Urinary bladder (tissue), 4 donors: ENCODE results near the gene PCSK6. TPM values are rescaled to one million over a fixed set of nuclear protein-coding genes. Genes with fewer than 3 reads are reported as not detected.
"Not testable (repeated sequence)": the region's sequence is repeated elsewhere in the genome, so short reads cannot be mapped to it uniquely, and the experiment has no call there.

Experiments
- DNase-seq: peaks from one replicate; pipeline ENCODE4 v3.0.0-alpha.2; 2015; ENCODE audit errors: extremely low spot score
- H3K27ac ChIP-seq: one replicate; pipeline ENCODE4 v1.5.1; 2013; ENCODE audit warnings: low read depth, mild to moderate bottlenecking, moderate library complexity
- H3K36me3 ChIP-seq: one replicate; pipeline ENCODE4 v1.6.1; 2013; ENCODE audit warnings: mild to moderate bottlenecking, moderate library complexity; ENCODE audit not compliant: insufficient read depth
- H3K4me1 ChIP-seq: one replicate; pipeline ENCODE4 v1.6.1; 2013; ENCODE audit warnings: mild to moderate bottlenecking, moderate library complexity; ENCODE audit not compliant: insufficient read depth
- H3K4me3 ChIP-seq: one replicate; pipeline ENCODE4 v1.5.1; 2013; ENCODE audit warnings: low read depth, low read length
- WGBS: extraction: QIAGEN DNeasy Blood & Tissue Kit; methylation state at CpG from one replicate; pipeline ENCODE4 v1.1.7; 2013; 5-methylcytosine and 5-hydroxymethylcytosine counted together
- polyA plus RNA-seq: library from polyadenylated mRNA; stranded (reverse); fragments of 200-250 nt; gene quantifications from one replicate; pipeline ENCODE4 v1.2.3, GENCODE V29; 2013
- total RNA-seq: library from RNA; depleted of rRNA; stranded (reverse); fragments of >200 nt; gene quantifications from one replicate; pipeline ENCODE4 v1.2.3, GENCODE V29; 2014
- donor health status: healthy with polysubstance abuse.
- donor health status: healthy.

PCSK6 gene
- total and polyA plus RNA-seq, 2 donors, result 2.5 to 14.1 TPM

DNA sequence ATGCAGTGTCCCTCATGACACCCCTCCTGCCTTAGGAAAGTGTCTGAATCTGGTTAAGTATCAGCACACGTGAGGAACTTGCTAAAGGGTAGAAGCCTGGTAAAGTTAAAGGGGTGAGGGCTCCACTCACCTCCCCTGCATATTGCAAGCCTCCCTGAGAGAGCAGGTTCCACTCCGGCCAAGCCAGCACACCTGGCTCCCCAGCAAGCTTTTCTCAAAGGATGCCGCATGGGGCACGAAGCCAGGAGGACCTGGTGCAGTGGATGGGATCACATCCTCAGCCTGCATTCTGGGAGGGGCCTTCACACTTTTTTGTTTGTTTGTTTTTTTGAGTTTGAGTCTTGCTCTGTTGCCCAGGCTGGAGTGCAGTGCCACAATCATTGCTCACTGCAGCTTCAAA, 79.9 kb downstream of the PCSK6 start:
- H3K4me1 ChIP-seq, result no peaks in the 10 kb centered on the region
- no peak overlapping the region for H3K4me3 ChIP-seq
- H3K36me3 ChIP-seq, result no peaks in the 10 kb centered on the region
- no peak overlapping the region for H3K27ac ChIP-seq
- 97% methylated on average over 4 of the region's 4 CpGs for WGBS
- DNase-seq, result no peak

DNA sequence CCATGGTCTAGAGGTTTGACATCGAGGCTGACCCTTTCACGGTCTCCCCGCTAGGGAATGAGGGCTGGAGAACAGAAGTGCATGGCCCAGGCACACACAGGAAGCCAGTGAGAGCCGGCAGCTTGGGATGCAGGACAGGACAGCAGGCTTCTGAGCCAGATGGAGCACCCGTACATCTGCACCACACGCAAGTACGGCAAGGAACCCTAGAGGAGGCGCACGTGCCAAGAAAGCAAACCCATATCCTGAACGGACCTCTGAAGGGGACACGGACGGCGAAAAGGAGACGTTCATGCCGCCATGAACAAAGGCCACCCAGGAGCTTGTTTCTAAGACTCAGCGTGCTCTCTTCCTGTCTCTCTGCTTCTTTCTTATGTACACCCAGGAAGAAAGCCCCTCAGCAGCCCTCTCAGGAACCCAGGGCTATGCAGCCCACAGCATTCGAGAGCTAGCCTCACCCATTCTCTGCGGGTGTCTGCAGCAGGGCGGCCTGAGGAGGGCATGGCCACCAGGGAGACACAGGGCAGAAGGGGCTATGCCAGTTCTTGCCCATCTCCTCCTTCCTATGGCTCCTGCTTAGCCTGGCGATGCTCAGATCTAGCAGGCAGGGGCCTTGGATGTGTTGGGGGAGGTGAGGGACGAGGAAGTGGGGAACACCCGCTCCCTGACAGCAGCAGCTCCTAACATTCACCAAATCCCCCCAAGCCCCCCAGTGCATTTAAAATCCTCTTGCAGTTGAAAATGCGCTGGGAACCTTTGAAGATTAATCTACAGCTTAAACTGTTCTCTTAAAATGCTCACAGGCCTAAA, 81.3 kb downstream of the PCSK6 start:
- no peak overlapping the region for H3K27ac ChIP-seq
- 85% methylated on average over 23 of the region's 23 CpGs for WGBS
- no peak for DNase-seq
- H3K36me3 ChIP-seq, result no peaks in the 10 kb centered on the region
- no peaks in the 10 kb centered on the region for H3K4me1 ChIP-seq
- no peak overlapping the region for H3K4me3 ChIP-seq

DNA sequence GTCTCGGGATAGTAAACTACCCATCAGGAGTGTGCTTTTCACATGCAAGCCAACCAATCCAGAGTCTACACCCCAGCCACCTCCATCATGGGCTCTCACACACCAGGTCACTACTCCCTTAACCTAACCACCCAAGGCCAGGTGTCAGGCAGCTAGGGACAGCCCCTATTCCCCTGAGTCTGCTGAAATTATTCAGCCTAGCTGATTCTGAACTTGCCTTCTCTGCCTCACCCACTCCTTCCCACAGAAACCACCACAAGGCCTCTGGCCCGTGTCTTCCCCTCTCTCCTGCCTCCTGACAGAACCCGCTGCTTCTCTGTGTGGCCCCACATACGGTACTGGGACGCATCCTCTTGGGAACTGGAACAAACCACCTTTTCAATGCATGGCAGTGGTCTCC, 82.1 kb downstream of the PCSK6 start:
- Histone ChIP-seq H3K36me3 (no peaks in the 10 kb centered on the region), H3K4me1 (no peaks in the 10 kb centered on the region), H3K4me3 (no peak overlapping the region), H3K27ac (no peak overlapping the region)
- no peak for DNase-seq
- 88% methylated on average over 5 of the region's 5 CpGs for WGBS

DNA sequence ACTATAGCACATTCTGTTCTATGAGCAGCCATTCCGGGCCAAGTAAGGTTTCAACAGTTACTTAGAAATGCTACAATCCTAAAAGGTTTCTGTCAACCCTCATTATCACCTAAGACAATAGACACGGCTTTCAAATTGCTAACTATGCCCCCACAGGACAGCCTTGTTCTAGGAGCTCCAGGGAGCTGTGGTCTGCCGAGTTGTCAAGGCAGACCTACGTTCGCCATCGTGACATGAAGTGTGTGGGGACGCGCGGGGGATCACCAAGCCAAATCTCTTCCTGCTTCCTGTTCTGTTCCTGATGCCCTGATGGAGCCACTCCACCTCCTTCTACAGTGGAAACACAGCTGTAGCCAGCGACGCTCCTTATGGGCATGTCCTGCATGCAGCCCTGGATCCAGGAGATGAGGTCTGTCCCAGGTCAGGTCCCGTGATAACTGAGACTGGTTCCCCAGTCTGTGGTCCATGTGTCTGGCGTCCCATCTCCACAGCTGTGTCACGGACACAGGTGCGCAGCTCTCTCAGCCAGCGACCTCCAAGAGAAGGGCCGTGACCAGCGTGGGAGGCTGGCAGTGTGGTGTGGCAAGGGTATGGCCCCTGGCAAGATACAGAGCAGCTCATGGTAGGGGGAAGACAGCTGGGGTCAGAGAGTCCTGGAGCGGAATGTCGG, 82.8 kb downstream of the PCSK6 start:
- Histone ChIP-seq H3K36me3 (no peaks in the 10 kb centered on the region), H3K4me3 (no peak overlapping the region), H3K4me1 (no peaks in the 10 kb centered on the region), H3K27ac (no peak overlapping the region)
- no peak for DNase-seq
- WGBS, result 85% methylated on average over 20 of the region's 20 CpGs

DNA sequence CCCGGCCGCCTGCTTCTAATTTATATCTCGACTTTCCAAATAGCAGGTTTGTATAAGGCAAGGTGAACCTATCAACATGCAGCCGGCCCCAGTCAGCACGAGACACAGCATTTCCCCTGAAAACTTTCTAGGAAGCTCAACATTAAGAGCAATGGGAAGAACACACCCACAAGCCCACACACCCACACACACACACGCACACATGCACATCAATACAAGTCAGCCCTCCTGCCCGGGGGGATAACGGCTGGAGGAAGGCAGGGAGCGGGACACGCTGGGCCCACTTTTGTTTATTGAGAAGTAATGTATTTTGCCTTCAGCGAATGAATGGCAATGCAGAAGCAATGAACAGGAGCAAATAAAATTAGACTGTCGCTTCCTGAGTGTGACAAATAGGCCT, 83.5 kb downstream of the PCSK6 start:
- no peak for DNase-seq
- no peaks in the 10 kb centered on the region for H3K4me1 ChIP-seq
- no peaks in the 10 kb centered on the region for H3K36me3 ChIP-seq
- WGBS, result 73% methylated on average over 12 of the region's 12 CpGs
- no peak overlapping the region for H3K4me3 ChIP-seq
- H3K27ac ChIP-seq, result no peak overlapping the region

DNA sequence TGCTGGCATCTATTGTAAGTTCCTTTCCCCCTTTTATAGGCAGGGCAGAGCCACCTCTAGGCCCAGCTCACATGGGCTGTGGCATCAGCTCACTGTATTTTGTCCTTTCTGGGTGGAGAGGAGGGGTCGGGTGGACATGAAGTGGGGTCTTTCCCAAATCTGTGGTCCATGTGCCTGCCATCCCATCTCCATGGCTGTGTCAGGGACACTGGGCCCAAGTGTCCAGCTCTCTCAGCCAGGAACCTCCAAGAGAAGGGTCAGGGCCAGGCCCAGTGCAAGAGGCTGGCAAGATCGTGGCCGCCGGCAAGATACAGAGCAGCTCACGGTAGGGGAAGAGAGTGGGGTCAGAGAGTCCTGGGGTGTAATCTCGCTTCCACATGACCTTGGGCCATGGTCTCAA, 85.3 kb downstream of the PCSK6 start:
- H3K4me1 ChIP-seq, result no peaks in the 10 kb centered on the region
- WGBS, result 93% methylated on average over 6 of the region's 6 CpGs
- H3K36me3 ChIP-seq, result no peaks in the 10 kb centered on the region
- no peak for DNase-seq
- no peak overlapping the region for H3K4me3 ChIP-seq
- H3K27ac ChIP-seq, result no peak overlapping the region

DNA sequence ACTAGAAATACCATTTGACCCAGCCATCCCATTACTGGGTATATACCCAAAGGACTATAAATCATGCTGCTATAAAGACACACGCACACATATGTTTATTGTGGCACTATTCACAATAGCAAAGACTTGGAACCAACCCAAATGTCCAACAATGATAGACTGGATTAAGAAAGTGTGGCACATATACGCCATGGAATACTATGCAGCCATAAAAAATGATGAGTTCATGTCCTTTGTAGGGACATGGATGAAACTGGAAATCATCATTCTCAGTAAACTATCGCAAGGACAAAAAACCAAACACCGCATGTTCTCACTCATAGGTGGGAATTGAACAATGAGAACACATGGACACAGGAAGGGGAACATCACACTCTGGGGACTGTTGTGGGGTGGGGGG, 86.6 kb downstream of the PCSK6 start:
- not testable (repeated sequence) for H3K4me3 ChIP-seq, DNase-seq, H3K27ac ChIP-seq, H3K4me1 ChIP-seq, H3K36me3 ChIP-seq
- 83% methylated on average over 1 of the region's 4 CpGs for WGBS

DNA sequence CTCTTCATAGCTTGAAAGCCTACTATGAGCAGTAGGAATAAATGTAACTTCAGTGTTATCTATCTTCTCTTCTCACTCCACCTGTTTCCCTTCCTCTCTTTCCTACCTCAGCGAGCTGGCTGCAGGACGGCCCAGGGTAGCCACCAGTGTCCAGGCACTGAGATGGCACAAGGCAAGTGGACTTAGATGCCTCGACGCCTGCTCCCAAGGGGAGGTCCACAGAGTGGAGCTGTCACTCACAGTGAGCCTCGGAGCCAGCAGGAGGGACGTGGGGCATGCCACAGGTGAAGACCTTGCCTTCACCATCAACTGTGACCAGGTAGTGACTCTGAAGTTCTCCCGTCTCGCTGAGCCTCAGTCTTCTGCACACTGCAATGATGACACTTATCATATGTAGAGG, 88.2 kb downstream of the PCSK6 start:
- DNase-seq, result no peak
- 89% methylated on average over 8 of the region's 8 CpGs for WGBS
- Histone ChIP-seq H3K4me3 (no peak overlapping the region), H3K36me3 (no peaks in the 10 kb centered on the region), H3K4me1 (no peaks in the 10 kb centered on the region), H3K27ac (no peak overlapping the region)

DNA sequence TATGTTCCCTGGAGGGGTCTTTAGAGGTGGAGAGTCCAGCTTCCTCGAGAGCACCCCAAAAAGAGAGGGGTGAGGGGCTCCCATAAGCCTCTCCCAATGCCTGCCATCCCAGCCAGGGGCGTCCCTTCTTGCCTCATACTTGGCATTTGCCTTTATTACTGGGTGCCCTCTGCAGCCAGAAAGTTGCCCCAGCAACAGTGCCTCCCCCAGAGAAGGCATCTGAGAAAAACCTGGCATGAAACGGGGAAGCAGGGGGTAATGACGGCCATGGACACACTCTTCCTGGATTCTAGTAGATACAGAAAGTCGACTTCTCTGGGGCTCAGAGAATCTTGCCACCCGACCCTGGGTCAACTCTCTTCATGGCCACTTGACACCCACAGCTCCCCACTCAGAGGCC, 90.1 kb downstream of the PCSK6 start:
- DNase-seq, result no peak
- no peaks in the 10 kb centered on the region for H3K36me3 ChIP-seq
- H3K27ac ChIP-seq, result no peak overlapping the region
- no peak overlapping the region for H3K4me3 ChIP-seq
- H3K4me1 ChIP-seq, result no peaks in the 10 kb centered on the region
- WGBS, result 77% methylated on average over 6 of the region's 6 CpGs

DNA sequence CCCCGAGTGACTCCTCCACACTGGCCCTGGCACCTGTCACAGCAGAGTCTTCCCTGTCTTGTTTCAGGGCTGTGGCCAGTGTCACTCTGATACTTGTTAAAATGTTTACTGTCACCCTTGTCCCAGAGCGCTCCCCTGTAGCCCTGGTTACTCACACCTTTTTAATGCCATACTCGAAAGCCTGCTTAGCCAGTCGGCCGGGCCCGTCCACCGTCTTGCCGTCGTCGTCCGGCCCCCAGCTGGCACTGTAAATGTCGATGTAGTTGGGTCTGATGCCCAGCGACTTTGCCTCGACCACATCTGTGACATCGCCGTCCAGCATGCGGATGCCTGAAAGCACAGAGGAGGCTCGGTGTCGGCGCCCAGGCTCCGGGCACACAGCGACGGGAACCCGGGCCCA, 91.3 kb downstream of the PCSK6 start:
- WGBS, result 84% methylated on average over 24 of the region's 24 CpGs
- H3K36me3 ChIP-seq, result no peaks in the 10 kb centered on the region

DNA sequence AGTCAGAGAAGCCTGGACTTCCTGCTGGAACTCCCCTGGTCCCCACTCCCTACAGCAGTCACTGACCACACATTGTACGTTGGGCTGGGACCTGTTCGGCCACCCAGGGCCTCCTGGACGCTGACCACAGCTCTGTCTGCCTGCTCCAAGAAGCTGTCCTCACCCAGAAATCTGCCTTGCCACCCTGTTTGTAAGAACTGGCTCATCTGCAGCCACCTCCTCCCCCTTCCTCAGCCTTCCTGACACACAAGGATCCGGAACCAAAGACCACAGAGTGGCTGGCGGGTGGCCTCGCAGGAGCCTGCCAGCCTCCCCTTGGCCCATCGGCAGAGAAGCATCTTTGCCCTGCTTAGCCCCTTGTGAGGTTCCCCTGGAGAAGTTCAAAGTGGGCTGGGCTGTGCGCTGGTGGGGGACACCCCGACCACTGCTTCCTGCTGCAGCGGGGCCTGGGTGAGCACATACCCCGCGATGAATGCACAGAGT, 91.9 kb downstream of the PCSK6 start:
- no peaks in the 10 kb centered on the region for H3K4me1 ChIP-seq
- WGBS, result 55% methylated on average over 12 of the region's 12 CpGs
- no peak overlapping the region for H3K27ac ChIP-seq
- H3K4me3 ChIP-seq, result no peak overlapping the region
- no peaks in the 10 kb centered on the region for H3K36me3 ChIP-seq
- DNase-seq, result no peak

More for the DNA sequence above, 91.3 kb downstream of the PCSK6 start:
- H3K4me3 ChIP-seq, result no peak overlapping the region
- H3K27ac ChIP-seq, result no peak overlapping the region
- no peaks in the 10 kb centered on the region for H3K4me1 ChIP-seq
- DNase-seq, result peak; percentile 43

DNA sequence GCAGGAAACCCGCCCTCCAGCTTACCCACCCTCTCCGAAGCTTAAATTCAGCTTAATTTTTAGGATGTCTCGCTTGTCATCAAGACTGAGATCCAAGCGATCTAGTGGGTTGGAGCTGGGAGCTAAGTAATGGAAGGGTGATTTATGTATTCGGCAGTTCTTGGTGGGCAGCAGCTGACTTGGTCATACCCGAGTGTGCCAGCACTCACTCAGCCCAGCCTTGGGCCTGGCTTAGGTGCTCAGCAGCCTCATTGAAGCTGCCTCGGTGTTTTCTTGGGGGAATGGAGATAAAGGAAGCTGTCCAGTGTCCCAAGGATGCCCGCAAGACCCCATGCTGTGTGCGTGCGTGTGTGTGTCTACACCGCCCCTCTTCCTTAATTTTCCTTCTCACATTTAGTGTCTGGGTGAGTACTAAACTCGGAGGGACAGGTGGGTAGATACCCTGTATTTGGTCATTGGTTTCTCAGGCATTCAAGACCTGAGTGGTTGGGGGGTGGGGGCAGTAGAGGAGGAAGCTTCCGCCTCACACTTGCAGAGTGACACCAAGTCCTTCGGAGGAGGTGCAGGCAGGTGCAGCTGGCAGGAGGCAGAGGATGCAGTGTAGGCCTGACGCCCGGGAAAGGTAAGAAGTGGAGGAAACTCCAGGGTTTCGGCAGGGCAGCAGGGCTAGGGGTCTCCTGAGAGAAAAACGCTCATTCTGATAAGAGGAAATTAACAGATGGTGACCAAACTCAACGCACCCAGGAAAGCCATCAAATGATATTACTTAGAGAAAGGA, 92.8 kb downstream of the PCSK6 start:
- DNase-seq, result no peak
- no peaks in the 10 kb centered on the region for H3K36me3 ChIP-seq
- H3K4me1 ChIP-seq, result no peaks in the 10 kb centered on the region
- no peak overlapping the region for H3K27ac ChIP-seq
- H3K4me3 ChIP-seq, result no peak overlapping the region
- WGBS, result 83% methylated on average over 19 of the region's 19 CpGs

DNA sequence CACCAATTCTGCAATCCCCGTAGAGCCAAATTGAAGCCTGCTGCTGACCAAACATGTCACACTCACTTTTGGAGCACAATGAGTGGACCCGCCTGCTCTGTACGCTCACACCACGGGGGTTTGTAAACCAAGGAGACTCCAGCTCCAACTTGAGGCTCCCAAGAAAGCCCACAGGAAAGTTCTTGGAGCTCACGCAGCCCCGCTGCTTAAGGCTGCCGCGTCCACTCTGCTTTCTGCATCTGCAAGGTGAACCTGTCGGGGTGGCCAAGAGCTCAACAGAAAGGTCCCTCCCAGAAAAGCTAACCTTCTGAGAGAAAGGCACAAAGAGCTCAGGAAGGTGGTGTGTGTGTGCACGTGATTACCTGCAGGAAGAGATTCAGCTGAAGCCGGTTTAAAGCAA, 94.9 kb downstream of the PCSK6 start:
- Histone ChIP-seq H3K4me1 (no peaks in the 10 kb centered on the region), H3K36me3 (no peaks in the 10 kb centered on the region), H3K4me3 (no peak overlapping the region), H3K27ac (no peak overlapping the region)
- DNase-seq, result no peak
- 78% methylated on average over 11 of the region's 11 CpGs for WGBS
